HG03103 (cell line): ENCODE data around the gene ZNF587B.
"Not testable (repeated sequence)": the region's sequence is repeated elsewhere in the genome, so short reads cannot be mapped to it uniquely, and the experiment has no call there.

Source experiments
- ATAC-seq: cut with Tn5 transposase; IDR thresholded peaks from one replicate; pipeline ENCODE4 v1.9.1; 2021; ENCODE audit warnings: low read depth; ENCODE audit not compliant: unreplicated experiment

ZNF587B gene

DNA sequence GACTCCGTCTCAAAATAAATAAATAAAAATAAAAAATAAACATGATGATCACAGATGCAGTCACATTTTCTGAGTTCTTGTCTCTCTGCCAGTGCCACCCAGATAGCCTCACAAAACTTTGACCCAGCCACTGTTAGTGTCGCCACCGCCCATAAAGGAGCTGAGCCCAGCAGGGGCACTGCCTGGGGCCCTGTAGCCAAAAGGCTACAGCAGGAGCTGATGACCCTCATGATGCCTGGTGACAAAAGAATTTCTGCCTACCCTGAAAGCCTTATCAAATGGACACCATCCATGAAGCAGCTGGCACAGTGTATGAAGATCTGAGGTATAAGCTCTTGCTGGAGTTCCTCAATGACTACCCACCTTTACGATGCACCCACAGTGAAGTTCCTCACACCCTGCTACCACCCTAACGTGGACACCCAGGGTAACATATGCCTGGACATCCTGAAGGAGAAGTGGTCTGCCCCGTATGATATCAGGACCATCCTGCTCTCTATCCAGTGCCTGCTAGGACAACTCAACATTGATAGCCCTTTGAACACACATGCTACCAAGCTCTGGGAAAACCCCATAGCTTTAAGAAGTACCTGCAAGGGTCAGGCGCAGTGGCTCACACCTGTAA, 37.9 kb downstream of the ZNF587B start:
- ATAC-seq: no peak

- ATAC-seq: not testable (repeated sequence)
Measured at GRCh38 chr19:57869655-57870054, 39.6 kb downstream of the ZNF587B start.

DNA sequence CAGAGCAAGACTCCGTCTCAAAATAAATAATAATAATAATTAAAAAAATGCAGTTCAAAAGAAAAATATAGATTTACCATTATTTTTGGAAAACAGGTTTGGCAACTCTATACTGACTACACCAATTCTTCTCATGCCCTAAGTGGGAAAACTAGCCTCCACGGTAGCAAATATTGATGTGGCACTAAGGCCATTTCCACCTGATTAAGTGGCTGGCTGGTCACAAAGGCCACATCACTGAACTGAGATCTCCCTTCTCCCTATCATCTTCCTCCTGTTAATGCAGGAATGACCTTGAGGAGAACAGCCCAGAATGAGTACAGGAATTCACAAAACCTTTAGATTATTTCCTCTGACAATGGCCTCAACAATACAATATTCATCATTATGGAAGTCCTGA, 40.1 kb downstream of the ZNF587B start:
- ATAC-seq: no peak

- ATAC-seq: no peak
Measured at GRCh38 chr19:57872450-57872849, 42.4 kb downstream of the ZNF587B start.

DNA sequence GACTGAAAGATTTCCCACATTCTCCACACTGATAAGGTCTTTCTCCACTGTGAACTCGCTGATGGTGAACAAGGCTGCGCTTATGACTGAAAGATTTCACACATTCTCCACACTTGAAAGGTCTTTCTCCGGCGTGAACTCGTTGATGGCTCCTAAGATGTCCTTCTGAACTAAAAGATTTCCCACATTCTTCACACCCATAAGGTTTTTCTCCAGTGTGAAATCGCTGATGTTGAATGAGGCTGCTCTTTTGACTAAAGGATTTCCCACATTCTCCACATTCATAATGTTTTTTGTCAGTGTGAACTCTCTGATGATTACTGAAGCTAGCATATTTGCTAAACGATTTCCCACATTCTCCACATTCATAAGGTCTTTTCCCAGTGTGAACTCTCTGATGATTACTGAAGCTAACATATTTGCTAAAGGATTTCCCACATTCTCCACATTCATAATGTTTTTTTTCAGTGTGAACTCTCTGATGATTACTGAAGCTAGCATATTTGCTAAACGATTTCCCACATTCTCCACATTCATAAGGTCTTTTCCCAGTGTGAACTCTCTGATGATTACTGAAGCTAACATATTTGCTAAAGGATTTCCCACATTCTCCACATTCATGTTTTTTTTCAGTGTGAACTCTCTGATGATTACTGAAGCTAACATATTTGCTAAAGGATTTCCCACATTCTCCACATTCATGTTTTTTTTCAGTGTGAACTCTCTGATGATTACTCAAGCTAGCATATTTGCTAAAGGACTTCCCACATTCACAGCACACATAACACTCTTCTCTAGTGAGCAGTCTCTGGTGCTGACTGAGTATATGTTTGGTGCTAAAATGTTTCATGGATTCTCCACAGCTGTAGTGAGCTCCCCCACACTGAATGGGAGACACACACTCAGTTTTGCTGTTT, 44.0 kb downstream of the ZNF587B start:
- ATAC-seq: not testable (repeated sequence)

DNA sequence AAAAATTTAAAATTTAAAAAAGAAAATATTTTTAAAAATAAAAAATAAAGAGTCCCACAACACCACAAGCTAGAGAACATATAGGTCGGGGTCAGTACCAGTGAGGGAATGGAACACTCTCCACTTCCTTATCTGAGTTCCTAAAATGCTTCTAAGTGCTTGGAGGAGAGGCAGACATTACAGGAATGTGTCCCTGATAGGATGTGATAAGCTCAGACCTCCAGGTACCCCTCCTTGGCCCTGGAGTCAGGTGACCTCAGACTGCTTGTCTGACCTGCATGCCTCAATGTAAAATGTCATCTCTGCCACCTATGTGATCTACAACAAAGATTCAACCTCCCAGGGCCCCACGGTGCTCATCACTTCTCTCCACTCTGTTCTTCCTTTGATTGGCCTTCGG, 55.9 kb downstream of the ZNF587B start:
- no peak for ATAC-seq

DNA sequence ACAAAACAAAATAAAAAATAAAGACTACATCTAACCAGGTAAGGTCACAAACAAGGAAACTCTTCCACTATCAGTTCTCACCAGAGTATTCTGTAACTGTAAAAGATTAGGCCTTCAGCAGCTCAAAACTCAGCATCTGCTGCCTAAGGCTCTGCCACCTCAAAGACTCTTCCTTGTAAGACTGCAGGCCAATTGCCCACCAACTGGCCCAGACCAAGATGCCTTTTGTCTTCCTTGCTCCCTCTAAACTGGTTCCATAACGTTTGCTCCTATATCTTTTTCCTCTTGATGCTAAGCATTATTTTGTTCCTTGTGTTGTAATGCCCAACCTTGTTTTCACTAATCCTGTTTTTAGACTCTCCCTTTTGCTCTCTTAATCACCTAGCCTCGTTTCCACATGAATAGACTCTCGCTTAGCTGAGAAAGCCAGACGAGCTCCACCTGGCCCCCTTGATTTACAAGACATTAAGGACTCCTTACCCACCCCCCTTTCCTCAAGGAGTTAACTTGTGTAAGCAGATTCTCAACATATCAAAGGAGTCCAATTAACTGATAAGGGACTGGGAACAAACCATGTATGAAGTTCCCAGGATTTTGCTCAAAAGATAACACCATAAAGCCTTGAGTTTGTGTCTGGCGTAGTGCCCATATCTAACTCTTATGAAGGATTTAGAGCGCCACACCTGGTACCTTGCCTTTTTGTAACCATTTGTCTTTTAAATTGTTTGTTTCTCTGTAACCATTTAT, 57.3 kb downstream of the ZNF587B start:
- ATAC-seq: no peak

GRCh38 chr19:57888107-57888559, 58.0 kb downstream of the ZNF587B start:
- no peak for ATAC-seq

- ATAC-seq: no peak
Measured at GRCh38 chr19:57888560-57889231, 58.6 kb downstream of the ZNF587B start, which contains the start of gene ZNF814. Gene ZNF814 (minus strand): TSS chr19:57889037. CDS start chr19:57888802, 235 bp downstream.

DNA sequence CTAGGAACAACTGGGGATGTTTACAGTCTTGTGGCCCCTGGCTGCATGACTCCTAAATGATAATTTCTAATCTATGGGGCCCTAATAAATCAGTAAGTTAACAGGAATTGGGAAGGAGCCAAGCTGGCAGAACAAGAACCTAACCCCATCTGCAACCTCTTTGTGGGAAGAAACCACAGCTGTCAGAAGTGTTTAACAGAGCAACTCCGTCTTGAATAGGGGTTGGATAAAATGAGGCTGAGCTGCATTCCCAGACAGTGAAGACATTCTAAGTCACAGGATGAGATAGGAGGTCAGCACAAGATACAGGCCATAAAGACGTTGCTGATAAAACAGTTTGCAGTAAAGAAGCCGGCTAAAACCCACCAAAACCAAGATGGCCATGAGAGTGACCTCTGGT, 60.6 kb downstream of the ZNF587B start:
- ATAC-seq: not testable (repeated sequence)
